ENCODE measurements around the gene PGM5.

Gene PGM5

GRCh38 chr9:68567565-68567964, 211.2 kb downstream of the PGM5 start:
- Histone ChIP-seq H3K4me1 (ENCODE audit: control insufficient read depth, insufficient read depth, low read length) (no peaks in the 10 kb centered on the region), H3K9me3 (ENCODE audit: control insufficient read depth, insufficient read depth, low read depth, low read length) (no peaks in the 10 kb centered on the region), H3K36me3 (ENCODE audit: control insufficient read depth in 2 of 2, insufficient read depth in 1 of 2, low read length in 2 of 2) (no peaks in the 10 kb centered on the region), H3K27ac (ENCODE audit: extremely low read depth, low read depth, low read length) (no peak overlapping the region), H3K4me3 (ENCODE audit: low read depth, low read length) (no peak overlapping the region)
- TF ChIP-seq ZFP69B (tag by site-specific recombination; IDR thresholded peaks at IDR 0.05) (no peak), ZNF292 (tag by site-specific recombination; IDR thresholded peaks at IDR 0.05; ENCODE audit: borderline replicate concordance, low read depth) (no peak), ZFP3 (tag by site-specific recombination; IDR thresholded peaks at IDR 0.05; ENCODE audit: low read depth) (no peak)
- POLR2A ChIA-PET: no interaction called here
- CTCF ChIA-PET: interaction anchor here (0.5 to 4.5 kb wide), 27 partner anchors 8 to 988 kb away, joined by 3 to 45 read pairs (median 5); partner anchors contain the start of gene TMEM252

- H3K9me3 ChIP-seq (ENCODE audit: control insufficient read depth, insufficient read depth, low read depth, low read length): no peaks in the 10 kb centered on the region
- POLR2A ChIA-PET: no interaction called here
- TF ChIP-seq ZNF558 (tag by site-specific recombination; IDR thresholded peaks at IDR 0.05) (no peak), ELK4 (IDR thresholded peaks at IDR 0.05; ENCODE audit: borderline replicate concordance, low read depth, low read length) (no peak), ZNF777 (tag by site-specific recombination; IDR thresholded peaks at IDR 0.05; ENCODE audit: borderline replicate concordance) (no peak), ZNF548 (tag by site-specific recombination; IDR thresholded peaks at IDR 0.05) (no peak), ZNF785 (tag by site-specific recombination; IDR thresholded peaks at IDR 0.05) (no peak), SCRT2 (tag by site-specific recombination; IDR thresholded peaks at IDR 0.05) (no peak), ZNF280D (tag by site-specific recombination; IDR thresholded peaks at IDR 0.05) (no peak), ZBTB44 (tag by site-specific recombination; IDR thresholded peaks at IDR 0.05) (no peak), ZNF266 (tag by site-specific recombination; IDR thresholded peaks at IDR 0.05; ENCODE audit: low read depth) (no peak), PRDM2 (tag by site-specific recombination; IDR thresholded peaks at IDR 0.05; ENCODE audit: borderline replicate concordance) (no peak), ZFHX2 (tag by site-specific recombination; conservative IDR thresholded peaks at IDR 0.05) (no peak), ZNF221 (tag by site-specific recombination; IDR thresholded peaks at IDR 0.05; ENCODE audit: borderline replicate concordance) (no peak), PRDM4 (tag by site-specific recombination; IDR thresholded peaks at IDR 0.05) (no peak), ZNF341 (tag by site-specific recombination; IDR thresholded peaks at IDR 0.05; ENCODE audit: low read depth) (no peak), ZNF202 (tag by site-specific recombination; IDR thresholded peaks at IDR 0.05; ENCODE audit: borderline replicate concordance) (no peak)
- H3K27ac ChIP-seq (ENCODE audit: extremely low read depth, low read depth, low read length): no peak overlapping the region
- no peaks in the 10 kb centered on the region for H3K36me3 ChIP-seq (ENCODE audit: control insufficient read depth in 2 of 2, insufficient read depth in 1 of 2, low read length in 2 of 2)
- no peaks in the 10 kb centered on the region for H3K4me1 ChIP-seq (ENCODE audit: control insufficient read depth, insufficient read depth, low read length)
- CTCF ChIA-PET: interaction anchor here (0.6 to 3.0 kb wide), 6 partner anchors 9 to 425 kb away, joined by 3 to 19 read pairs (median 4); no protein-coding TSS in a partner anchor
- H3K4me3 ChIP-seq (ENCODE audit: low read depth, low read length): no peak overlapping the region
These were observed 217.7 kb downstream of the PGM5 start for GRCh38 chr9:68574150-68574549.
